Measurements from ENCODE around the gene OBP2A.

DNA sequence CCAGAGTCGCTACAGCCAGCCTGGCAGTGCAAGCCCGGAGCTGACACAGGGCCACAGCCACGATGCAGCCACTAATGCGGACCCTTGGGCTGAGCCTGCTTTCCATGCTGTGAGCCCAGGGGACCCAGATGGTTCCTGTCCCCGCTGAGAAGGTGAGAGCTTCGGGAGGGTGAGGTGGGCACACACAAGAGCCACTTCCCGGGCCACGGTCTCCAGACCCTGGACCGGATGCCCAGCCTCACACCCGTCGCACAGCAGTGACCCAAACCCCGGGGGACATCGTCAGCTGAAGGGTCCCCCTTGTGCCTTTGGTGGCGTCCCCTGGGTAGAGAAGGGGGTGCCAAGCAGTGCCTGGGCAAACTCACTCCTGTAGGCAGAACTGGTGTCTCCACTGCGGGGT is 29.0 kb downstream of the OBP2A start:
- no peak for TF ChIP-seq POLR2A (IDR thresholded peaks at IDR 0.05)
- no peak for TF ChIP-seq CTCF (IDR thresholded peaks at IDR 0.05)
- TF ChIP-seq EP300 (IDR thresholded peaks at IDR 0.05): no peak

All from ovary (tissue), 3 donors.